ENCODE data around the gene ARHGAP42. TPM values are rescaled to one million over a fixed set of nuclear protein-coding genes. Genes with fewer than 3 reads are reported as not detected.

ARHGAP42 gene
- total RNA-seq, 4 donors from 2014 or later, result 28.5 to 52.2 (median 40.4) TPM

- Histone ChIP-seq H3K4me1 (peaks cover 0 to 45% (median 0%) of the 10 kb centered on the region in 4 donors), H3K27ac (peak overlapping the region; percentile 28 to 86 (median 52)), H3K9me3 (no peaks in the 10 kb centered on the region), H3K27me3 (no peaks in the 10 kb centered on the region), H3K4me3 (no peak overlapping the region), H3K36me3 (no peaks in the 10 kb centered on the region)
- TF ChIP-seq, protein P1, sequence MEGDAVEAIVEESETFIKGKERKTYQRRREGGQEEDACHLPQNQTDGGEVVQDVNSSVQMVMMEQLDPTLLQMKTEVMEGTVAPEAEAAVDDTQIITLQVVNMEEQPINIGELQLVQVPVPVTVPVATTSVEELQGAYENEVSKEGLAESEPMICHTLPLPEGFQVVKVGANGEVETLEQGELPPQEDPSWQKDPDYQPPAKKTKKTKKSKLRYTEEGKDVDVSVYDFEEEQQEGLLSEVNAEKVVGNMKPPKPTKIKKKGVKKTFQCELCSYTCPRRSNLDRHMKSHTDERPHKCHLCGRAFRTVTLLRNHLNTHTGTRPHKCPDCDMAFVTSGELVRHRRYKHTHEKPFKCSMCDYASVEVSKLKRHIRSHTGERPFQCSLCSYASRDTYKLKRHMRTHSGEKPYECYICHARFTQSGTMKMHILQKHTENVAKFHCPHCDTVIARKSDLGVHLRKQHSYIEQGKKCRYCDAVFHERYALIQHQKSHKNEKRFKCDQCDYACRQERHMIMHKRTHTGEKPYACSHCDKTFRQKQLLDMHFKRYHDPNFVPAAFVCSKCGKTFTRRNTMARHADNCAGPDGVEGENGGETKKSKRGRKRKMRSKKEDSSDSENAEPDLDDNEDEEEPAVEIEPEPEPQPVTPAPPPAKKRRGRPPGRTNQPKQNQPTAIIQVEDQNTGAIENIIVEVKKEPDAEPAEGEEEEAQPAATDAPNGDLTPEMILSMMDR (IDR thresholded peaks at IDR 0.05), result no peak
- TF ChIP-seq EP300 (IDR thresholded peaks at IDR 0.05) (no peak), POLR2A (IDR thresholded peaks at IDR 0.05) (no peak)
- WGBS, 2 donors, result 19 to 21% methylated on average over 4 of the region's 4 CpGs
- DNase-seq (ENCODE audit: low spot score in 2 of 2), result no peak
Observed at GRCh38 chr11:100849009-100849900, 162.2 kb downstream of the ARHGAP42 start.

- no peak for DNase-seq (ENCODE audit: low spot score in 2 of 2)
- Histone ChIP-seq H3K4me1 (peaks cover 0 to 50% (median 0%) of the 10 kb centered on the region in 4 donors), H3K9me3 (no peaks in the 10 kb centered on the region), H3K36me3 (no peaks in the 10 kb centered on the region), H3K4me3 (no peak overlapping the region), H3K27ac (peak overlapping the region; percentile 28 to 86 (median 52)), H3K27me3 (no peaks in the 10 kb centered on the region)
- TF ChIP-seq, protein P1 (IDR thresholded peaks at IDR 0.05), result no peak
- 29% methylated on average over 4 of the region's 4 CpGs for WGBS, 2 donors
Observed at GRCh38 chr11:100849901-100850235, 162.8 kb downstream of the ARHGAP42 start.

DNA sequence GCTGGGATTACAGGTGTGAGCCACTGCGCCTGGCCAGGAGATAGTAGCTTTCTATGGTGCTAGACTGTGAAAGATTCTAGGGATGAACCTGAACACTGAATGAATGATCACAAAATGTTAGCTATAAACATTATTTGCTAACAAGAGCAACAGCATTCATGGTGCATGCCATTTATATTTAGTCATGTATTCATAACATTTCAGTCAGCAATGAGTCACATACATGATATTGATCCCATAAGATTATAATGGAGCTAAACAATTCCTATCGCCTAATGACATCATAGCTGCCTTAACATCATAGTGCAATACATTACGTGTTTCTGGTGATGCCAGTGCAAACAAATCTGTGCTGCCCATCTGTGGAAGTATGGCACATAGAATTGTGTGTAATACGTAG, 164.1 kb downstream of the ARHGAP42 start:
- Histone ChIP-seq H3K36me3 (no peaks in the 10 kb centered on the region), H3K27ac (no peak overlapping the region), H3K4me1 (peaks cover 0 to 63% (median 0%) of the 10 kb centered on the region in 4 donors), H3K9me3 (no peaks in the 10 kb centered on the region), H3K27me3 (no peaks in the 10 kb centered on the region), H3K4me3 (no peak overlapping the region)
- DNase-seq (ENCODE audit: low spot score in 2 of 2), result no peak
- TF ChIP-seq, protein P1 (IDR thresholded peaks at IDR 0.05), result no peak
- TF ChIP-seq POLR2A (IDR thresholded peaks at IDR 0.05) (no peak), EP300 (IDR thresholded peaks at IDR 0.05) (no peak)
- WGBS, 2 donors, result 82 to 89% methylated on average over 4 of the region's 4 CpGs

DNA sequence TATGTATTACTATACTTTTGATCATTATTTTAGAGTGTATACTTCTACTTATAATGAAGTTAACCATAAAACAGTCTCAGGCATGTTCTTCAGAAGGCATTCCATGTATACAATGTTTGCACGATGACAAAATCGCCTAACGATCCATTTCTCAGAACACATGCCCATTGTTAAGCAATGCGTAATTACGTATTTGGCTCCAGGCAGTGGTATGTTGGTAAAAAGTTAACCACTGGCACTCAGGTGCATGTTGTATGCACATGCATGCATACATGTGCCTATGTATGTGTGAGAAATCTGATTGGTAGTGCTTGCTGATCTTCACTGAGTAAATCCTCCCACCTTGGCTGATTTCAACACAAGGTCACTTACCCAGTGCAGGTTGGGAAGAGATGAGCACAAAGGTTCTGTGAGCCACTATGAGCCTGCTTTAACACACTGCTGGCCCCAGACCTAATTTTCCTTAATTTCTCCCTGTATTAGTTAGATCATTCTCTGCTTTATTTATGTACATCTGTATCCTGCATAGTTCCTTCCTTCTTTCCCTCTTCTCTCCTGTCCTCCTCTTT, 164.6 kb downstream of the ARHGAP42 start:
- H3K27ac ChIP-seq, result peak overlapping the region in 1 of 4 donors; percentile 31
- H3K36me3 ChIP-seq, result no peaks in the 10 kb centered on the region
- TF ChIP-seq POLR2A (IDR thresholded peaks at IDR 0.05) (no peak), EP300 (IDR thresholded peaks at IDR 0.05) (no peak)
- TF ChIP-seq, protein P1 (IDR thresholded peaks at IDR 0.05), result no peak
- no peak overlapping the region for H3K4me3 ChIP-seq
- DNase-seq (ENCODE audit: low spot score in 2 of 2), result no peak
- H3K9me3 ChIP-seq, result no peaks in the 10 kb centered on the region
- H3K4me1 ChIP-seq, result peaks cover 0 to 68% (median 0%) of the 10 kb centered on the region in 4 donors
- 45 to 53% methylated on average over 5 of the region's 5 CpGs for WGBS, 2 donors
- H3K27me3 ChIP-seq, result no peaks in the 10 kb centered on the region

DNA sequence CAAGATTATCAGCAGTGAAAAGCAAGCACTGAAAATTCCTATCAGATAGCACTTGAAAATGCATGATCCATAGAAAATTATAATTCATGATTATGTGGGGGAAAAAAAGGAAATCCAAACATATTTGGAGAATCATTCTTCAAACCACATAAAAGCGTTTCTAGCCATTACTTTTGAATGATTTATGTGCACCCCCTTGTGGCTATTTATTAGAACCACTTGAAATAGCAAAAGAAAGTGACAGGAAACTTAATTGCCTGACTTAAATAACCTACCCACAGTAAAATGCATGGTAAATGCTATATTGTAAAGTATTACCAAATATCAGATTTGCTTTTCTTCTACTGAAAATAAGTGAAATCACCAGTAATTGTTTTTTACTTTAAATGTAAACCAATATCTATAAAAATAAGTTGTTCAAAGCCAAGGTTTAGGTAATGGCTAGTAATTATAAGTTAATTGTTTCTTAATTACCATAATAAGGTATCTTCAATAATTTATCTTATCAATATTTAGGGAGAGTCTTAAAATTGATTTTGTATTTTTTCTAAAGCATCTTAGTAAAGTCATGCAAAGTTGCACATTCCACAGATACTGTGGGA, 168.5 kb downstream of the ARHGAP42 start:
- WGBS, 2 donors, result 0 to 3% methylated on average over 1 of the region's 1 CpG

More for the DNA sequence above, 168.5 kb downstream of the ARHGAP42 start:
- no peak for DNase-seq (ENCODE audit: low spot score in 2 of 2)
- no peaks in the 10 kb centered on the region for H3K36me3 ChIP-seq
- H3K27ac ChIP-seq, result peak overlapping the region in 1 of 4 donors; percentile 40
- TF ChIP-seq, protein P1 (IDR thresholded peaks at IDR 0.05), result peak; percentile 48 to 78 (median 65)
- no peak for TF ChIP-seq POLR2A (IDR thresholded peaks at IDR 0.05)
- H3K4me1 ChIP-seq, result peaks cover 0 to 74% (median 0%) of the 10 kb centered on the region in 4 donors
- no peak overlapping the region for H3K4me3 ChIP-seq
- H3K27me3 ChIP-seq, result no peaks in the 10 kb centered on the region
- H3K9me3 ChIP-seq, result no peaks in the 10 kb centered on the region
